Vagina (tissue), 2 donors: ENCODE results near the gene UMODL1. TPM values are rescaled to one million over a fixed set of nuclear protein-coding genes. Genes with fewer than 3 reads are reported as not detected.

Source experiments
- DNase-seq, 2 donors: peaks; one replicate each; pipeline ENCODE4 v3.0.0-alpha.2; 2017; ENCODE audit errors: extremely low spot score in 2 of 2
- H3K27ac ChIP-seq: fragments of 200-600 bp; sonication (generic); one replicate; pipeline ENCODE4 v1.5.1; 2019
- H3K27me3 ChIP-seq: fragments of 200-600 bp; sonication (generic); one replicate; pipeline ENCODE4 v1.5.1; 2019
- H3K36me3 ChIP-seq, 2 donors: fragments of 200-600 bp; sonication (generic); one replicate each; pipeline ENCODE4 v1.5.1; 2017 to 2019
- H3K4me1 ChIP-seq: fragments of 200-600 bp; sonication (generic); one replicate; pipeline ENCODE4 v1.5.1; 2019
- H3K4me3 ChIP-seq, 2 donors: fragments of 200-600 bp; sonication (generic); 1 replicate in 1 of 2; 2 replicates in 1 of 2; pipeline ENCODE4 v1.5.1; 2016 to 2019
- H3K9me3 ChIP-seq: fragments of 200-600 bp; sonication (generic); one replicate; pipeline ENCODE4 v1.5.1; 2019
- POLR2A ChIP-seq, 2 donors: fragments of 450-650 bp; IDR thresholded peaks; one replicate each; pipeline ENCODE4 v1.6.1; 2017; ENCODE audit warnings: antibody characterized with exemption in 2 of 2, mild to moderate bottlenecking in 2 of 2, moderate library complexity in 2 of 2
- POLR2AphosphoS5 ChIP-seq, 2 donors: sonication (generic); formaldehyde crosslinking; IDR thresholded peaks; one replicate each; pipeline ENCODE4 v1.9.0; 2017; ENCODE audit warnings: antibody characterized with exemption in 2 of 2, mild to moderate bottlenecking in 2 of 2, low read depth in 1 of 2; ENCODE audit not compliant: insufficient read depth in 1 of 2
- intact Hi-C: fragments of 100-400 bp; cut with DNase I; formaldehyde crosslinking; loops from one replicate; pipeline ENCODE4 v1.15.1; 2023
- total RNA-seq: library from RNA; depleted of rRNA; stranded (reverse); fragments of >200 nt; gene quantifications from one replicate; pipeline ENCODE4 v1.2.3, GENCODE V29; 2016
- TF ChIP-seq, protein P1 (sequence below), 3 experiments: fragments of 450-650 bp in 2 of 3; fragments of 200-600 bp in 1 of 3; sonication (generic) in 1 of 3; IDR thresholded peaks; one replicate each; pipeline ENCODE4 v1.5.1; 2017 to 2019; ENCODE audit warnings: antibody characterized with exemption in 3 of 3, mild to moderate bottlenecking in 2 of 3, moderate library complexity in 2 of 3

Gene UMODL1
- total RNA-seq, 1 donor from 2014 or later = not detected

DNA sequence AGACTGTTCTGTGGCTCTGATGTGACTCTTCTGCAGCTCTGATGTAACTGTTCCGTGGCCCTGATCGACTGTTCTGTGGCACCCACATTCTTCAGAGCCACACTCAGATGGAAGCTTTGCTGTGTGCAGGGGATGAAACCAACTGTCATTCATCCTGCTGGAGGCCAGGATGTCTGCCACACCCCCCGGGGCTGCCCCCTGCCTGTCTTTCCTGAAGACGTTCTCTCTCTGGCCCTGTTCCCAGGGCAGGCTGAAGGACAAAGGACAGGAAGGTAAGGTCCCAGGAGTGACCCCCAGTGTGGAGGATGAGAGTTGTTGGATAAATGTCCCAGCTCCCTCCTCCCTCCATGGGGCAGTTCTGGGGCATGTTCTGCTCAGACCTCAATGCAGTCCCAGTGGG, 29.4 kb upstream of the UMODL1 start:
- intact Hi-C loops = no loop called here
- TF ChIP-seq, protein P1, sequence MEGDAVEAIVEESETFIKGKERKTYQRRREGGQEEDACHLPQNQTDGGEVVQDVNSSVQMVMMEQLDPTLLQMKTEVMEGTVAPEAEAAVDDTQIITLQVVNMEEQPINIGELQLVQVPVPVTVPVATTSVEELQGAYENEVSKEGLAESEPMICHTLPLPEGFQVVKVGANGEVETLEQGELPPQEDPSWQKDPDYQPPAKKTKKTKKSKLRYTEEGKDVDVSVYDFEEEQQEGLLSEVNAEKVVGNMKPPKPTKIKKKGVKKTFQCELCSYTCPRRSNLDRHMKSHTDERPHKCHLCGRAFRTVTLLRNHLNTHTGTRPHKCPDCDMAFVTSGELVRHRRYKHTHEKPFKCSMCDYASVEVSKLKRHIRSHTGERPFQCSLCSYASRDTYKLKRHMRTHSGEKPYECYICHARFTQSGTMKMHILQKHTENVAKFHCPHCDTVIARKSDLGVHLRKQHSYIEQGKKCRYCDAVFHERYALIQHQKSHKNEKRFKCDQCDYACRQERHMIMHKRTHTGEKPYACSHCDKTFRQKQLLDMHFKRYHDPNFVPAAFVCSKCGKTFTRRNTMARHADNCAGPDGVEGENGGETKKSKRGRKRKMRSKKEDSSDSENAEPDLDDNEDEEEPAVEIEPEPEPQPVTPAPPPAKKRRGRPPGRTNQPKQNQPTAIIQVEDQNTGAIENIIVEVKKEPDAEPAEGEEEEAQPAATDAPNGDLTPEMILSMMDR (IDR thresholded peaks at IDR 0.05) = no peak
- TF ChIP-seq POLR2AphosphoS5 (IDR thresholded peaks at IDR 0.05; ENCODE audit: insufficient read depth in 1 of 2, low read depth in 1 of 2) = no peak
- TF ChIP-seq POLR2A (IDR thresholded peaks at IDR 0.05) = no peak

DNA sequence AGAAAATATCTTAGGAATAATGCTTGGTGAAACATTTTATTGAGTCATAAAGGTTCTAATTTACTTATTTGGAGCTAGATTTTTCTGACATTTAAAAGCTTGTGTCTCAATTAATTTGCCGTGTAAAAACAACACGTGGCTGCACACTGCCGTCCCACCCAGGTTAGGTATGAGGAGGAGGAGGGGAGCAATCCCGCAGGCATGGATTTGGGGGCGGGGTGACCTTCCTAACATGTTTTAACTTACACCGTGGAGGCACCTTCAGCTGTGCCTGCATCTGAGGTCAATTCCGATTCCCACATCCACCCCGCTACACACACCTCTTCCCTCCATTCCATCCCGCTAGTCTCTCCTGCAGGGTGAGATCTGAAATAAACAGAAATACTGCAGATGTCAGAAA, 28.5 kb upstream of the UMODL1 start:
- no peak overlapping the region for H3K4me3 ChIP-seq
- H3K4me1 ChIP-seq = peaks cover 22% of the 10 kb centered on the region
- H3K27ac ChIP-seq = no peak overlapping the region
- H3K36me3 ChIP-seq = no peaks in the 10 kb centered on the region
- no peak for DNase-seq
- no peaks in the 10 kb centered on the region for H3K9me3 ChIP-seq
- intact Hi-C loops = no loop called here
- H3K27me3 ChIP-seq = no peaks in the 10 kb centered on the region
- TF ChIP-seq POLR2A (IDR thresholded peaks at IDR 0.05) (no peak), POLR2AphosphoS5 (IDR thresholded peaks at IDR 0.05; ENCODE audit: insufficient read depth in 1 of 2, low read depth in 1 of 2) (no peak)
- TF ChIP-seq, protein P1 (IDR thresholded peaks at IDR 0.05) = no peak

More for the DNA sequence above, 29.4 kb upstream of the UMODL1 start:
- peaks cover 22% of the 10 kb centered on the region for H3K4me1 ChIP-seq
- no peaks in the 10 kb centered on the region for H3K36me3 ChIP-seq
- no peak overlapping the region for H3K27ac ChIP-seq
- no peaks in the 10 kb centered on the region for H3K9me3 ChIP-seq
- no peaks in the 10 kb centered on the region for H3K27me3 ChIP-seq
- H3K4me3 ChIP-seq = no peak overlapping the region
- no peak for DNase-seq

DNA sequence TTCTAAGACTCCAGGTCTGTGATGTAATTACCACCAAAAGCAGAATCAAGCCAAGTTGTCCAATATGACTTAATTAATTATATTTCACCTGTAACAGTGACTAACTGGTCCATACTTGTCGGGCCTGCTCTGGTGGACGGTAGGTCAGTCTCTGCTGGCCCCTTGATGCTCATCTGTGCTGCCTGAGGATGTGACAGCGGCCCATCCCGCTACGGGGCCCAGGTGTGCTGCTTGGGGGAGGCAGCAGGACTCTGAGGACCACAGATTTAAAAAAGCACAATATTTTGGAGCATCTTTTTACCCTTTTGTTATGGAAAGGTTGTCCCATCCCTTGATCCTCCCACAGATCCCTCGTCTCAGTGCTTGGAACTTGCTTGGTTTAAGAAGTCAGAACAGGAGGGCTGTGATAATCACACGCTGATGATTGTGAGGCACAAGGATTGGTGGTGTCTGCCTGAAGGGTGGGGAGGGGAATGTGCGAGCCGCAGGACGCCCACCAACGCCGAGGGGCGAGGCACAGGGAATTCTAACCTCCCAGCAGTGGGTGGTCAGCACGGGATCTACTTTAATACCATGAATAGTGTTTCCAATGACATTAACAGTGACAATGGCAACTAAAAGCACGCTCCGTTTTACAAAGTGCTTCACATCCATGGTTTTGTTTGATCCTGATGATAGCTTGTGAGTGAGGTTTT, 27.8 kb upstream of the UMODL1 start:
- Histone ChIP-seq H3K36me3 (no peaks in the 10 kb centered on the region), H3K27me3 (no peaks in the 10 kb centered on the region), H3K4me3 (no peak overlapping the region), H3K27ac (no peak overlapping the region), H3K9me3 (no peaks in the 10 kb centered on the region), H3K4me1 (peaks cover 28% of the 10 kb centered on the region)
- no peak for DNase-seq
- TF ChIP-seq POLR2A (IDR thresholded peaks at IDR 0.05) = no peak
- no peak for TF ChIP-seq POLR2AphosphoS5 (IDR thresholded peaks at IDR 0.05; ENCODE audit: insufficient read depth in 1 of 2, low read depth in 1 of 2)
- TF ChIP-seq, protein P1 (IDR thresholded peaks at IDR 0.05) = no peak
- intact Hi-C loops = no loop called here

DNA sequence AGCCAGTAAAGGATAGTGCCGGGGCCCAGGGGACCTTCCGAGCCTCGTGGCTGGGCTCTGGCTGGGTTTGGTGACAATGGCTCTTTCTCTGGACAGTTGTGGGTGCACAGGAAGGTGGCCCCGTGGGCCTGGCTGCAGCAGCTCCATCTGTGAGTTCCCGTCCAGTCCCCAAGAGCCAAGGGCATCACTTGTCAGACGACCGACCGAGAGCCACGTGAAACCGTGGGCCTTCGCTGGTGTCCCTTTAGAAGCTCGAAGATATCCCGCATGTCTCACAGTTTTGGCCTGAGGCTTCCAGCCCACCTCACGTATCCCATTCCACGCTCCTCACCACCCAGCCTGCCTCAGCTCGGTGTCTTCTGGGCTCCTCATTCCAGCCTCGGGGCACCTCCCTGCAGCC, 27.2 kb upstream of the UMODL1 start:
- Histone ChIP-seq H3K27ac (no peak overlapping the region), H3K27me3 (no peaks in the 10 kb centered on the region), H3K36me3 (no peaks in the 10 kb centered on the region), H3K4me3 (no peak overlapping the region), H3K4me1 (peaks cover 27% of the 10 kb centered on the region), H3K9me3 (no peaks in the 10 kb centered on the region)
- no peak for DNase-seq
- intact Hi-C loops = no loop called here
- TF ChIP-seq POLR2AphosphoS5 (IDR thresholded peaks at IDR 0.05; ENCODE audit: insufficient read depth in 1 of 2, low read depth in 1 of 2) (no peak), POLR2A (IDR thresholded peaks at IDR 0.05) (no peak)
- TF ChIP-seq, protein P1 (IDR thresholded peaks at IDR 0.05) = no peak

DNA sequence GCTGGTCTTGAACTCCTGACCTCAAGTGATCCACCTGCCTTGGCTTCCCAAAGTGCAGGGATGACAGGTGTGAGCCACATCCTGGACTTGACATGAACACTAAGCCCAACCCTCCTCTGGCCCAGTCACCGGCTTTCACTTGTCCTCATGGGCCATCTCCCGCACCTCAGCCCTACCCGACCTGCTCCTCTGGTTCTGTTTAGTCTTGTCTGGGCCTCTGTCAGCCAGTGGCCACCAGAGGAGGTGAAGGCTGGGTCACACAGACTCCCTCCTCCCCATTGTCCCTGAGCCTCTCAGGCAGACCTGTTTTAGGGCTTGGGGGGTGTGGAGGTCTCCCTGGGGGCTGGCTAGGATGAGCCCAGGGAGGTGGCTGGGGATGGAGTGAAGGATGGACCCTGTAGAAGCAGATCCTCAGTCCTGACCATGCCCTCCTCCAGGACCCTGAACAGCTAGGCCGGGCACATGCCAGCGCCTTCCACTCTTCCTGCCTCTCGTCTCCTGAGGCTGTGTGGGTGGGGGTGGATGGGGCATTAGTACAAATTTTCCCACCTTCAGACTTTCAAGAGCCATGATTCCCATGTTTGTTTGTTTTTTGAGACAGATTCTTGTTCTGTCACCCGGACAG, 26.1 kb upstream of the UMODL1 start:
- Histone ChIP-seq H3K27ac (no peak overlapping the region), H3K4me1 (peaks cover 17% of the 10 kb centered on the region), H3K36me3 (no peaks in the 10 kb centered on the region), H3K4me3 (no peak overlapping the region), H3K27me3 (no peaks in the 10 kb centered on the region), H3K9me3 (no peaks in the 10 kb centered on the region)
- DNase-seq = no peak
- intact Hi-C loops = no loop called here
- TF ChIP-seq POLR2AphosphoS5 (IDR thresholded peaks at IDR 0.05; ENCODE audit: insufficient read depth in 1 of 2, low read depth in 1 of 2) (no peak), POLR2A (IDR thresholded peaks at IDR 0.05) (no peak)
- TF ChIP-seq, protein P1 (IDR thresholded peaks at IDR 0.05) = no peak
